ACHN (cell line): Measurements from ENCODE around the gene CSTA.
A peak's percentile ranks its signal among the peaks of the same experiment; 100 is the strongest.

Experiments
- DNase-seq: peaks from one replicate; pipeline ENCODE4 v3.0.0-alpha.2; 2015
- in situ Hi-C: cut with HindIII; loops from 2 replicates; pipeline ENCODE4 v1.10.0; 2017; ENCODE audit warnings: low sequenced_read_pairs, low pct_ligation_motif_present, low pct_unique_long_range_greater_than_20kb

CSTA gene

DNA sequence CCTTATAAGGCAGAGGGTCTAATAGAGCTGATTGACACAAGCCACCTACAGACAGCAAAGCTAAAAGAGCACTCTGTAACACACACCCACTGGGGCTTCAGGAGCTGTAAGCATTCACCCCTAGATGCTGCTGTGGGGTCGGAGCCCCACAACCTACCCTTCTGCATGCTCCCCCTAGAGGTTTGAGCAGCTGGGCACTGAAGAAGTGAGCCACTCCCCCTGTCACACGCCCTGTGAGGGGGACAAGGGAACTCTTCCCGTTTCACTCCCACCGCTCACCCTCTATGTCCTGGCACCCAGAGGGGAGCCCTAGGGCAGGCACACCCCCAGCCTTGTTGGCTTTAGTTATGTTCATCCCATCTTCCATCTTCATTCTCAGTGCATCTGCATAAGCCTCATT is 9.4 kb upstream of the CSTA start:
- in situ Hi-C loops, result no loop called here
- no peak for DNase-seq

DNA sequence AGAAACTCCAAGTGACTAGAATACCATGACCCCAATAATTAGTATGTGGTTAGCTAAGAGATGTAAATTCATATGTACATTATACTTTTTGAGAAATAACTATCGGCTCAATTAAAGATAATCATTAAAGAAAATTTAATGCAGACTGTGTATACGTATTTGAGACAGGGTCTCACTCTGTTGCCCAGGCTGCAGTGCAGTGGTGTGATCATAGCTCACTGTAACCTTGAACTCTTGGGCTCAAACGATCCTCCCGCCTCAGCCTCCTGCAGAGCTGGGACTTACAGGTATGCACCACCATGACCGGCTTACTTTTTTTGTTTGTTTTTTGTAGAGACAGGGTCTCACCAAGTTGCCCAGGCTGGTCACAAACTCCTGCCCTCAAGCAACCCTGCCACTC is 8.7 kb upstream of the CSTA start:
- in situ Hi-C loops, result no loop called here

DNA sequence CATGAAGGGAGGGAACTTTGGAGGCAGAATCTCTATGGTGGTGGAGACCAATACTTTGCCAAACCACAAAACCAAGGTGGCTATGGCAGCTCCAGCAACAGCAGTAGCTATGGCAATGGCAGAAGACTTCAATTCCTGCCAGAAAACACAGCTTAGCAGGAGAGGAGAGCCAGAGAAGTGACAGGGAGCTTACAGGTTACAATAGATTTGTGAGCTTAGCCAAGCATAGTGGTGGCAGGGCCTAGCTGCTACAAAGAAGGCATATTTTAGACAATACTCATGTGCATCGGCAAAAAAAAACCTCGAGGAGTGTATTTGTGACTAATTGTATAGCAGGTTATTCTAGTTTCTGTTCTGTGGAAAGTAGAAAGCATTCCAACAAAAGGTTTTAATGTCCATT is 6.4 kb upstream of the CSTA start:
- DNase-seq, result no peak
- in situ Hi-C loops, result no loop called here

More for the DNA sequence above, 8.7 kb upstream of the CSTA start:
- no peak for DNase-seq

DNA sequence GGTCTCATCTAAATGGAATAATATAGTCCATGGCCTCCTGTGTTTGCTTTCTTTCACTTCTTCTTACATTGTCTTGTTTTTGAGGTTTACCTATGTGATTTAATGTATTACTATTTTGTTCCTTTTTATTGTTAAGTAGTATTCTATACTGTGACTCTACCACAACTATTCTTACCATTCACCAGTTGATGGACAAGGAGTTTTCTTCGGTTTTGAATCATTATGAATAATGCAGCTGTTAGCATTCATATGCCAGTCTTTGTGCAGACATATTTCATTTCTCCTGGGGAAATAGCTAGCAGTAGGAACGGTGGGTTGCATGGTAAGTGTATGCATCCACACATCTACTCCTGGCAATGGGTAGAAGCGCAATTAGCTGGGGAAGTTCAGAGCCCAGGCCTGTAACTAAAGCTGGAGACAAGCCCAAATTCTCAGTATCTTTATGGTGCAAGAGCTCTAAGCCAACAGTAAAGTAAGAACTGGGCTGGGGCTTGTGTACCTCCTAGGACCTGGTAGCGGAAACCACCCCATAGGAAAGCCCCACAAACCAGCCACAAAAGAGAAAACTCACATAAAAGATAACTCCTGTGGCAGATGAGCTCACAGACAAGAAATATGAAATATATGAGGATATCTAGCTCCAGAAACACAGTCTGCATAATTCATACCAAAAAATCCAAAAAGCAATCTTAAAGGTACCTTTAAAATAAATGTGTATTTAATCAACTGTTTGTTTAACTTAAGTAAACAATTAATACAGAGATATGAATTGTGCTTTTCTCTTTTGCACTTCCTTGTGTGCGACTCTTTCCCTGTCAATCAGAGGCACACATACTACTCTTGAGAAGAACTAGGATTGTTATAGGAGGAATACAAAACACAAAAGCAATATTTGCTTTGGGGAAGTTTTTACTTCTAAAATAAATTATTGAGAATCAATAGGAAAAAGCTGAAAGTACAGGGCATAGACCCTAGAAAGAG is 2.7 kb upstream of the CSTA start:
- in situ Hi-C loops, result no loop called here
- no peak for DNase-seq

DNA sequence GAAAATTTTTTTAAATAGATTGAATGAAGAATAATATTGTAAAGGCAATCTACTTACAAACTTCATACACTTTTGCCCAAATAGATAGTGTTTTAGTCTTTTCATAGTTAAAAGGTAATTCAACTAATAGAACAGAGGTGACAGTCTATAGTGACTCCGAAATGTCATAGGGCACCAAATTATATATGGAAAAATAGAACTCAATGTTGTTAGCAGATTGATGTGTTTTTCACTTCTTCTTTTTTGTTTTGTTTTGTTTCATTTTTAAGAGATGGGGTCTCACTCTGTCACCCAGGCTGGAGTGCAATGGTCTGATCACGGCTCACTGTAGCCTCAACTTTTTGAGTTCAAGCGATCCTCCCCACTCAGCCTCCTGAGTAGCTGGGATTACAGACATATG is 721 bp downstream of the CSTA start:
- DNase-seq, result no peak
- in situ Hi-C loops, result no loop called here

DNA sequence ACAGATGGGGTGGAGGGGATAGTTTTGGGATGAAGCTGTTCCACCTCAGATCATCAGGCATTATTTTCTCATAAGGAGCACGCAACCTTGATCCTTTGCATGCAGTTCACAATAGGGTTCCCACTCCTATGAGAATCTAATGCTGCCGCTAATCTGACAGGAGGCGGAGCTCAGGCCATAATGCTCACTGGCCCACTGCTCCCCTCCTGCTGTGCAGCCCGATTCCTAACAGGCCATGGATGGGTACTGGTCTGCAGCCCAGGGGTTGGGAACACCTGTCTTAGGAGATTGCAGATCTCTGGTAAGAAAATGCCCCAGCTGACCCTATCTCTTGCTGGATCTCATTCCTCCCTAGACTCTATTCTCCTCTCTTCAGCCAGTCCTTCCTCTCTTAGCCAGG is 6.8 kb downstream of the CSTA start:
- in situ Hi-C loops, result no loop called here
- no peak for DNase-seq

DNA sequence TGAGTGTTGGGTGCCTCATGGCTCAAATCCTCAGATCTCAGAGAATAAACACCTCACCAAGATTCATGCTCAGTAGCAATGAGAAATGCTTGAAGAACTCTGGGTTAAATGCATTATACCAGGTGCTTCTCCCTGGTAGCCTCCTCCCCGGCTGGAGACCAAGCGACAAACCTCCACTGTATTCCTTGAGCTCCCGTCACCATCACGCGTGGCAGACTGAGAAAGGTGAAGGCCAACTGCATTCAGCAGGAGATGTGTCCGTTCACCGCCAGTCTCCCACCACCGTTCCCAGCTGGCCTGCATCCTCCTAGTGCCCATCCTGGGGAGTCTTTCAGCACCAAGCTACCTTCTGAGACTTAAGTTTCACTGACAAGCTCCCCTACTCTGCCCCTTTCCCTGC is 7.5 kb downstream of the CSTA start:
- in situ Hi-C loops, result no loop called here

DNA sequence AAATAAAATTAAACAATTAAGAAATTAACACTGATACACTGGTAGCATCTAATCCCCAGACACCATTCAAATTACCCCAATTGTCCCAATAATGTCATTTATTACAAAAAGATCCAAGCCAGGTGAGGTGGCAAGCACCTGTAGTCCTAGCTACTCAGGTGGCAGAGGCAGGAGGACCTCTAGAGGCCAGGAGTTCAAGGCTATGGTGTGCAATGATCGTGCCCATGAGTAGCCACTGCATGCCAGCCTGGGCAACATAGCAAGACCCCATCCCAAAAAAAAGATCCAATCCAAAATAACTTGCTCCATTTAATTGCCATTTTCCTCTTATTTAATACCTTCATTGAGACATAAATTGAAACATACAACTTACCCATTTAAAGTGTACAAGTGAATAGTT is 17.8 kb downstream of the CSTA start:
- no peak for DNase-seq
- in situ Hi-C loops, result no loop called here

More for the DNA sequence above, 7.5 kb downstream of the CSTA start:
- DNase-seq, result no peak

DNA sequence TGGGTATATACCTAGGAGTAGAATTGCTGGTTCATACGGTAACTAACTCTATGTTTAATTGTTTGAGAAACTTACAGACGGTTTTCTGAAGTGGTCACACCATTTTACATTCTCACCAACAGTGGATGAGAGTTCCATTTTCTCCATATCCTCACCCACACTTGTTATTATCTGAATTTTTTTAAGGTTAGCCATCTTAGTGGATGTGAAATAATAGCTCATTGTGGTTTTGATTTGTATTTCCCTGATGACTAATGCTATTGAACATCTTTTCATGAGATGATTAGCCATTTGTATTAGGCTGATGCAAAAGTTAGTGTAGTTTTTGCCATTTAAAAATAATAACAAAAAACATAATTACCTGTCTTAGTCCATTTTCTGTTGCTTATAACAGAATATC is 18.6 kb downstream of the CSTA start:
- DNase-seq, result no peak
- in situ Hi-C loops, result no loop called here

DNA sequence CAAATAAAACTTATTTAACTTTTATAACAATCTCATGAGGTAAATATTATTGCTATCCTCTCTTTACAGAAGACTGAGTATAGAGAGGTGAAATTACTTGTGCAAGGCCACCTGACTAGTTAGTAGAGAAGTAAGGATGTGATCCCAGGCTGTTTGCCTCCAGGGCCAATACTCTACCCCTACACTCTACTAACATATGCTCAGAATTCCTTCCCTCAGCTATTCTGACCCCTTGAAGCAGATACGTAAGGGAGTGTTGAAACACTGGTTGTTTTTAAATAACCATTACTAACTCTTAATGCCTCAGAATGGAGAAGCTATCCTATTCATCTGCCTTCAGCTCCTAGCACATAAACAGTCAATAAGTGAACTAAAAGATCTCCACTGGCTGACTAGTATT is 24.1 kb downstream of the CSTA start:
- in situ Hi-C loops, result no loop called here
- no peak for DNase-seq

DNA sequence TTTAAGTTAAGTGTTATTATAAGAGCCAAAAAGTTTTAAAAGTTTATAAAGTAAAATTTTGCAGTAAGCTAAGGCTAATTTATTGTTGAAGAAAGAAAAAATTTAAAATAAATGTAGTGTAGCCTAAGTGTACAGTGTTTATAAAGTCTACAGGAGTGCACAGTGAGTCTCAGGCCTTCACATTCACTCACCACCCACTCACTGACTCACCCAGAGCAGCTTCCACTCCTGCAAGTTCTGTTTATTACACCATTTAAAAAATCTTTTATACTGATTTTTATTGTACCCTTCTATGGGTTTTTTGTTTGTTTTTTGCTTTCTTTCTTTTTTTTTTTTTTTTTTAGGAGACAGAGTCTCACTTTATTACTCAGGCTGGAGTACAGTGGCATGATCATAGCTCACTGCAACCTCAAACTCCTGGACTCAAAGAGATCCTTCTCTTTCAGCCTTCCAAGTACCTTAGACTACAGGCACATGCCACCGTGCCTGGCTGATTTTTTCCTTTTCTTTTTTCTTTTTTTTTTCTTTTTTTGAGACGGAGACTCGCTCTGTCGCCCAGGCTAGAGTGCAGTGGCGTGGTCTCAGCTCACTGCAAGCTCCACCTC is 25.9 kb downstream of the CSTA start:
- DNase-seq, result no peak
- in situ Hi-C loops, result no loop called here

DNA sequence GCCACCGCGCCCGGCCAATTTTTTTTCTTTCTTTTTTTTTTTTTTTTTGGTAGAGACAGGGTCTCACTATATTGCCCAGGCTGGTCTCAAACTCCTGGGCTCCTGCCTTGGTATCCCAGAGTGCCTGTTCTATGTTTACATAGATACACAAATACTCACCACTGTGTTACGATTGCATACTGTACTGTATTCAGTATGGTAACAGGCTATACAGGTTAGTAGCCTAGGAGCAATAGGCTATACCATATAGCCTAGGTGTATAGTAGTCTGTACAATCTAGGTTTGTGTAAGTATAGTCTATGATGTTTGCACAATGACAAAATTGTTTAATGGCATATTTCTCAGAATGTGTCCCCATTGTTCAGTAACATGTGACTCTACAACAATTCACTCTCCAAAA is 26.6 kb downstream of the CSTA start:
- DNase-seq, result no peak
- in situ Hi-C loops, result no loop called here

DNA sequence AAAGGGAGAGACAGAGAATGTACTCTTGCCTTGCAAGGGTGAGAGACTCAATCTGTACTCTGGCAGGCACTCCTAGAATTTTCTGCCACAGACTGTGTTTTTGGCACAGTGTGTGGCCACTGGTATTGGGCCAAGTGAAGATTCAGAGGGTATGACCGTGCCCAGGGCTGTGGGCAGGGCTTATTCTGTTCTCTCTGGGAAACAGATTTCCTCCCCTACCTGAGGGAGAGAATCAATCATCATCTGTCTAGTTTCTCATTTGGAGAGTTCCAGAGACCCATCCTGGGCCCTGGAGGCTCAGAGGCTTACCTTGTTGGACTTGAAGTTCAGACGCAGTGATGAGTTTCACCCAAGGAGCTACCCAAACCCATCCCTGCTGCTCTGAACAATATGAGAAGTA is 28.2 kb downstream of the CSTA start:
- DNase-seq, result no peak
- in situ Hi-C loops, result no loop called here

DNA sequence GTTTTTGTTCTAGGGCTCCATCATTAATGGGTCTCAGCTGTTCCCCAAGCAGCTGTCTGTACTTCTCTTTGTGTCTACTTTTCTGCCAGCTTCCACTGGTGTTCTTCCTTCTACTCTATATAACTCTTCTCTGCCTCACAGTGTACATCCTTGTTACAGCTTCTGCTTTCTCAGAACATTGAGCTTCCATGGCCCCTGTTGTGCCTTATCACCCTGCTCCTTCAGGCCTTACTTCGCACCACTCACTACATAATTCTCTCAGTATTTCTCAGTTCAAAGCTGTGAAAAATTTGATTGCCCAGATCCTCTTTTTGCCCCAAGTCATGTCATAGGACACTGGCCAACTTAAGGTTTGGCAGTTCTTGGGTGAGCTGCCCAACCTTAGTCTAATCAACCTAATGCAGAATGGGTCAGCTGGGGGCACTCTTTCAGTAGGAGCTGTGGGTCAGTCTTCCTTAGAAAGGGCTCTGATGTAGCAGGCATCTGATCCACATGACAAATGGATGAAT is 28.9 kb downstream of the CSTA start:
- DNase-seq, result no peak

DNA sequence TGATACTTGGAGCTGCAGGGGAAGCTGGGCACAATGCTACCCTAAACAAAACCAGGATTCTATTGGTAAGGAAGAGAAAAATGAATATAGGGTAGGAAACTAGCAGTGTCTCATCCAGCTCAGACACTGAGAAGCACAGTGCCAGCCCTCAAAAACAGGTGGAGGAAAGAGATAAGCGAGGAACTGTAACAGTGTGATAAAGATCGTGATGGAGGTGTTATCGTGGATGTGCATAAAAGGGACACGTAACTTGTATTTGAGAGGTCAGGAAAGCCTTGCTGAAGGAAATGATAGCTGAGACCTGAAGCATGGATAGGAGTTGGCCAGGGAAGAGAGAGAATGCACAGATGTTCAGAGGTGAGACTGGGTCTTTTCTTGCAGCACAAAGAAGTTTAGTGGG is 30.6 kb downstream of the CSTA start:
- in situ Hi-C loops, result no loop called here

More for the DNA sequence above, 28.9 kb downstream of the CSTA start:
- in situ Hi-C loops, result no loop called here

DNA sequence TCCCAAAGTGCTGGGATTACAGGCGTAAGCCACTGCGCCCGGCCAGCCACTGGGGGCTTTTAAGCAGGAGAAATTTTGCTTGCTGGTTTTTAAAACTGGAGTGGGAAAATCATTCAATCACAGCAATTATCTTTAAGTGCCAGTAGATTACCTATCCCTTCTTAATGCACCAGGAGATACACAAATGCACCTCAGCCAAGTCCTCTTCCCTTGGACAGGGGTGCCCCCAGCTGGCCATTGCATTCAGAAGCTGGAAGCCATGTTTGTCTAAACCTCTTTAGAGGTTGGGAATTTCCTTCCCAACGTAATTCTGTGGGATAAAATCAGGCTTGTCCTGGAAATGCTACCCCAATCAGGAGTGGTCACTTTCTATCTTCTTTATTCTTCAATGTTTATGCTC is 31.4 kb downstream of the CSTA start:
- in situ Hi-C loops, result no loop called here
- DNase-seq, result peak; percentile 45

More for the DNA sequence above, 30.6 kb downstream of the CSTA start:
- no peak for DNase-seq

DNA sequence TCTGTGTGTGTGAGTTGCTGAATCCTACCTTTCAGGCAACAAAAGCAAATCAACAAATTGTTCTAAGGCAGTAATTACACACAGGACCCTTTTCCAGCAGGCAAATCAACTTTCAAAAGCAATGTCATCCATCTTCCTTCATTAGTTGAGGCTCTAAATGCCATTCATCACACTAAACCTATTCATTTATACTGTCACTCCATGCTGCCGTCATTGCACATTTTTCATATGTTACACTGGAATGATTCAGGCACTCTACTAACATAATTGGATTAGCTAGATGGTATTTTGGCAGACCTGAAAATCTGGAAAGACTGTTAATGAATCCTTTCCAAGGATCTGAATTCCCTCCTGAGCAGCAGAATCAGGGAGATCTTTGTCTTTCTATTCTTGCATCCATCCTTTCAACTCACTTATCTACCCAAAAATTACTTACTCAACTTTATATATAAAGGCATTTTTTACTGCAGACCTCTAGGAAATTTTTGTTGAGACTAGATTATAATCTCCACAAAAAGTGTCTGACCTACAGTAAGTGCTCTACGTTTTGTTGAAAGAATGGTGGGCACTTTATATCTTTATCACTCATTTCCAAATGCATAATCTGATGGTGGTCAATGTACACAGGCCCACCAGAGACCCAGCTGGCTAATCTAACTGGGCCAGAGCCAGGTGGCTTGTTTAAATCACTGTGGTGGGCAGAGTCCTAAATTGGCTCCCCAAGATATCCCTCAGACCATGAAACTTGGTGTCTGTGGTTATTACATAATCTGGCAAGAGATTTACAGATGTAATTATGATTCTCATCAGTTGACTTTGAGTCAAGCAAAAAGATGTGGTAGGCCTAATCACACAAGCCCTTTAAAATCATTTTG is 33.0 kb downstream of the CSTA start:
- no peak for DNase-seq
- in situ Hi-C loops, result no loop called here

DNA sequence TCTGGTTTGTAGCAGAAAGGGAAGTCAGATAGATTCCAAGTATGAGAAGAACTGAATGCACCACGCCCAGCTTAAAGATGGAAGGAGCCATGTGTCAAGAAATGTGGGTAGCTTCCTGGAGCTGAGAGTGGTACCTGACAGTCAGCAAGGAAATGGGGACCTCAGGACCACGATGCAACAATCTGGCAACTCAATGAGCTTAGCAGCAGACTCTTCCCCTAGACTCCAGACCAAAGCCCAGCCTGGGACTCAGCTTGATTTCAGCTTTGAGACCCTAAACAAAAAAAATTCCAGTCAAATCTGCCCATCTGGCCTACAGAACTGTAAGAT is 33.6 kb downstream of the CSTA start:
- DNase-seq, result no peak
- in situ Hi-C loops, result no loop called here

DNA sequence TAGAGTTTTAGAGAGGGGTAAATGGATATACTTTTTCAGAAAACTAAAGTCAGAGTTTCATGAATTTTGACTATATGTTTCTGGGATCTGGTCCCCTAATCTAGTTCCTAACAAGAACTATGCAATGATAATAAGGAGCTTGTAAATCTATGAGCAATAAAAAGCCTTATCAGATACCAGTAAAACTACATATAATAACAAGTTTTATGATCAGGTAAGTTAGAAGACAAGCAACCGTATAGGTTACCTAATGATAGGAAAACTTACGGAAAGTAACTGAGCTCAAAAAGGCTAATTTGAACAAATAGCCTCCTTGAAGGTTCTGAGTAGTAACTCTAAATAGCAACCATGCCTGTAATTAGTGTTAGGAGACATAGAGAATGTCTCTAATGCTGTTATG is 37.0 kb downstream of the CSTA start:
- in situ Hi-C loops, result no loop called here
- no peak for DNase-seq
